ENCODE data around the gene MEOX1. TPM values are rescaled to one million over a fixed set of nuclear protein-coding genes. Genes with fewer than 3 reads are reported as not detected.
"Not testable (repeated sequence)": the region's sequence is repeated elsewhere in the genome, so short reads cannot be mapped to it uniquely, and the experiment has no call there.

MEOX1 gene
- total RNA-seq, 4 donors from 2014 or later, result 2.7 to 6.4 (median 4.2) TPM

- no peaks in the 10 kb centered on the region for H3K27me3 ChIP-seq
- H3K27ac ChIP-seq, result no peak overlapping the region
- no peaks in the 10 kb centered on the region for H3K36me3 ChIP-seq
- TF ChIP-seq POLR2A (IDR thresholded peaks at IDR 0.05) (no peak), EP300 (IDR thresholded peaks at IDR 0.05) (no peak), POLR2AphosphoS5 (IDR thresholded peaks at IDR 0.05) (no peak), CTCF (IDR thresholded peaks at IDR 0.05) (no peak)
- no peak overlapping the region for H3K4me3 ChIP-seq
- no peak for DNase-seq (ENCODE audit: low spot score in 2 of 2)
- peaks cover 27% of the 10 kb centered on the region for H3K4me1 ChIP-seq
- 100% methylated on average over 2 of the region's 2 CpGs for WGBS
- H3K9me3 ChIP-seq, result no peaks in the 10 kb centered on the region
Measured at GRCh38 chr17:43611230-43611969, 50.3 kb downstream of the MEOX1 start.

GRCh38 chr17:43609613-43610385 is 51.9 kb downstream of the MEOX1 start:
- DNase-seq (ENCODE audit: low spot score in 2 of 2), result no peak
- peaks cover 12% of the 10 kb centered on the region for H3K4me1 ChIP-seq
- H3K27ac ChIP-seq, result no peak overlapping the region
- H3K36me3 ChIP-seq, result no peaks in the 10 kb centered on the region
- no peak overlapping the region for H3K4me3 ChIP-seq
- no peaks in the 10 kb centered on the region for H3K27me3 ChIP-seq
- TF ChIP-seq CTCF (IDR thresholded peaks at IDR 0.05) (no peak), EP300 (IDR thresholded peaks at IDR 0.05) (no peak), POLR2A (IDR thresholded peaks at IDR 0.05) (no peak), POLR2AphosphoS5 (IDR thresholded peaks at IDR 0.05) (no peak)
- 78% methylated on average over 6 of the region's 6 CpGs for WGBS
- H3K9me3 ChIP-seq, result no peaks in the 10 kb centered on the region

- no peak overlapping the region for H3K4me3 ChIP-seq
- H3K36me3 ChIP-seq, result no peaks in the 10 kb centered on the region
- TF ChIP-seq POLR2AphosphoS5 (IDR thresholded peaks at IDR 0.05), result no peak
- no peak for TF ChIP-seq EP300 (IDR thresholded peaks at IDR 0.05)
- no peak for TF ChIP-seq POLR2A (IDR thresholded peaks at IDR 0.05)
- TF ChIP-seq CTCF (IDR thresholded peaks at IDR 0.05), result no peak
- no peaks in the 10 kb centered on the region for H3K9me3 ChIP-seq
- DNase-seq (ENCODE audit: low spot score in 2 of 2), result no peak
- H3K4me1 ChIP-seq, result no peaks in the 10 kb centered on the region
- 100% methylated on average over 1 of the region's 1 CpG for WGBS
- no peaks in the 10 kb centered on the region for H3K27me3 ChIP-seq
- H3K27ac ChIP-seq, result no peak overlapping the region
Measured at GRCh38 chr17:43608313-43608712, 53.4 kb downstream of the MEOX1 start.

GRCh38 chr17:43604549-43604948 is 57.2 kb downstream of the MEOX1 start:
- peaks cover 19% of the 10 kb centered on the region for H3K4me1 ChIP-seq
- H3K27ac ChIP-seq, result no peak overlapping the region
- H3K27me3 ChIP-seq, result no peaks in the 10 kb centered on the region
- no peak for TF ChIP-seq CTCF (IDR thresholded peaks at IDR 0.05)
- TF ChIP-seq POLR2A (IDR thresholded peaks at IDR 0.05), result no peak
- TF ChIP-seq POLR2AphosphoS5 (IDR thresholded peaks at IDR 0.05), result no peak
- TF ChIP-seq EP300 (IDR thresholded peaks at IDR 0.05), result no peak
- H3K4me3 ChIP-seq, result no peak overlapping the region
- WGBS, result 93% methylated on average over 1 of the region's 1 CpG
- DNase-seq (ENCODE audit: low spot score in 2 of 2), result no peak
- H3K9me3 ChIP-seq, result no peaks in the 10 kb centered on the region
- H3K36me3 ChIP-seq, result no peaks in the 10 kb centered on the region

- H3K4me1 ChIP-seq, result peaks cover 22% of the 10 kb centered on the region
- no peaks in the 10 kb centered on the region for H3K27me3 ChIP-seq
- no peak for DNase-seq (ENCODE audit: low spot score in 2 of 2)
- TF ChIP-seq EP300 (IDR thresholded peaks at IDR 0.05) (no peak), CTCF (IDR thresholded peaks at IDR 0.05) (no peak), POLR2A (IDR thresholded peaks at IDR 0.05) (no peak), POLR2AphosphoS5 (IDR thresholded peaks at IDR 0.05) (no peak)
- no peaks in the 10 kb centered on the region for H3K9me3 ChIP-seq
- no peak overlapping the region for H3K4me3 ChIP-seq
- no peak overlapping the region for H3K27ac ChIP-seq
- 91% methylated on average over 1 of the region's 1 CpG for WGBS
- no peaks in the 10 kb centered on the region for H3K36me3 ChIP-seq
Measured at GRCh38 chr17:43603321-43603720, 58.4 kb downstream of the MEOX1 start.

GRCh38 chr17:43602556-43602955 is 59.2 kb downstream of the MEOX1 start:
- H3K4me1 ChIP-seq, result peaks cover 22% of the 10 kb centered on the region
- H3K4me3 ChIP-seq; DNase-seq (ENCODE audit: low spot score in 2 of 2); H3K9me3 ChIP-seq; H3K27ac ChIP-seq; H3K36me3 ChIP-seq; H3K27me3 ChIP-seq: not testable (repeated sequence)
- WGBS, result 88% methylated on average over 4 of the region's 4 CpGs

Data from suprapubic skin (tissue), 4 donors.